Measurements from ENCODE around the gene GATAD2A.

DNA sequence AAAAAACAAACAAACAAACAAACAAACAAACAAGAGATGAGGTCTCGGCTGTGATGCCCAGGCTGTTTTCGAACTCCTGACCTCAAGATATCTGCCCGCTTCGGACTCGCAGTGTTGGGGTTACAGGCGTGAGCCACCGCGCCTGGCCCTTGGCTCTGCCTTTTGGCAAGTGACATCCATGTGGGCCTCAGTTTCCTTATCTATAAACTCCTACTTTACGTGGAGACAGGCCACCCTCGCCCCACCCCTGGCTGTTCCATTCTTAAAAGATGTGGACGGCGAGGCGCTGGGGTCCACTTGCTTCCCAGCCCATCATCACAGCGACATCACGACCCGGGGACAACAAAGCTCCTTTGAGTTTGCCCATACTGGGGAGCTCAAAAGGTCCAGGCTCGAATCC is 108.2 kb downstream of the GATAD2A start:
- TF ChIP-seq, protein P1, sequence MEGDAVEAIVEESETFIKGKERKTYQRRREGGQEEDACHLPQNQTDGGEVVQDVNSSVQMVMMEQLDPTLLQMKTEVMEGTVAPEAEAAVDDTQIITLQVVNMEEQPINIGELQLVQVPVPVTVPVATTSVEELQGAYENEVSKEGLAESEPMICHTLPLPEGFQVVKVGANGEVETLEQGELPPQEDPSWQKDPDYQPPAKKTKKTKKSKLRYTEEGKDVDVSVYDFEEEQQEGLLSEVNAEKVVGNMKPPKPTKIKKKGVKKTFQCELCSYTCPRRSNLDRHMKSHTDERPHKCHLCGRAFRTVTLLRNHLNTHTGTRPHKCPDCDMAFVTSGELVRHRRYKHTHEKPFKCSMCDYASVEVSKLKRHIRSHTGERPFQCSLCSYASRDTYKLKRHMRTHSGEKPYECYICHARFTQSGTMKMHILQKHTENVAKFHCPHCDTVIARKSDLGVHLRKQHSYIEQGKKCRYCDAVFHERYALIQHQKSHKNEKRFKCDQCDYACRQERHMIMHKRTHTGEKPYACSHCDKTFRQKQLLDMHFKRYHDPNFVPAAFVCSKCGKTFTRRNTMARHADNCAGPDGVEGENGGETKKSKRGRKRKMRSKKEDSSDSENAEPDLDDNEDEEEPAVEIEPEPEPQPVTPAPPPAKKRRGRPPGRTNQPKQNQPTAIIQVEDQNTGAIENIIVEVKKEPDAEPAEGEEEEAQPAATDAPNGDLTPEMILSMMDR (optimal IDR thresholded peaks at IDR 0.05 in 1 of 3, IDR thresholded peaks at IDR 0.05 in 1 of 3, conservative IDR thresholded peaks at IDR 0.05 in 1 of 3; ENCODE audit: extremely low read depth in 1 of 3, insufficient read depth in 2 of 3, low read length in 3 of 3) = no peak
- TF ChIP-seq EZH2 (IDR thresholded peaks at IDR 0.05; ENCODE audit: low read length) = no peak
